Neural cell (in vitro differentiated cells): ENCODE data around the gene R3HDM4.
"Not testable (repeated sequence)": the region's sequence is repeated elsewhere in the genome, so short reads cannot be mapped to it uniquely, and the experiment has no call there.

ENCODE experiments used
- CTCF ChIP-seq: fragments of 450-650 bp; IDR thresholded peaks from 2 replicates; pipeline ENCODE4 v1.5.1; 2014; ENCODE audit warnings: antibody characterized with exemption, mild to moderate bottlenecking, moderate library complexity; ENCODE audit not compliant: poor library complexity, severe bottlenecking
- EP300 ChIP-seq: fragments of 450-650 bp; conservative IDR thresholded peaks from 2 replicates; pipeline ENCODE4 v1.6.1; 2014; ENCODE audit warnings: antibody characterized with exemption, mild to moderate bottlenecking, moderate library complexity; ENCODE audit not compliant: poor library complexity, severe bottlenecking
- EZH2 ChIP-seq: fragments of 200-600, 300-800 bp; shearing (Covaris generic), sonication (generic); IDR thresholded peaks from 2 replicates; pipeline ENCODE4 v1.6.1; 2014; ENCODE audit warnings: antibody characterized with exemption, low read length, borderline replicate concordance, mild to moderate bottlenecking; ENCODE audit not compliant: insufficient read depth, poor library complexity, severe bottlenecking
- MXI1 ChIP-seq: fragments of 450-650 bp; conservative IDR thresholded peaks from 2 replicates; pipeline ENCODE4 v1.6.1; 2014; ENCODE audit warnings: antibody characterized with exemption, mild to moderate bottlenecking; ENCODE audit not compliant: poor library complexity, severe bottlenecking
- POLR2AphosphoS5 ChIP-seq: IDR thresholded peaks from 2 replicates; pipeline ENCODE4 v1.6.1; 2012
- RAD21 ChIP-seq: fragments of 450-650 bp; conservative IDR thresholded peaks from 2 replicates; pipeline ENCODE4 v1.6.1; 2014; ENCODE audit warnings: antibody characterized with exemption, mild to moderate bottlenecking, moderate library complexity
- REST ChIP-seq: IDR thresholded peaks from 2 replicates; pipeline ENCODE4 v1.6.1; 2012; ENCODE audit warnings: borderline replicate concordance
- SMC3 ChIP-seq: fragments of 450-650 bp; conservative IDR thresholded peaks from 2 replicates; pipeline ENCODE4 v1.6.1; 2014; ENCODE audit warnings: antibody characterized with exemption, mild to moderate bottlenecking, moderate library complexity; ENCODE audit not compliant: poor library complexity
- TAF1 ChIP-seq: IDR thresholded peaks from 2 replicates; pipeline ENCODE4 v1.6.1; 2012; ENCODE audit warnings: low read depth

GRCh38 chr19:877992-878660, 34.9 kb downstream of the R3HDM4 start:
- TF ChIP-seq REST, CTCF, EP300, POLR2AphosphoS5, TAF1, EZH2, RAD21, MXI1, SMC3: not testable (repeated sequence)
